GM23338 (cell line): Measurements from ENCODE around the gene ZBTB7C.

Experiments
- EZH2 ChIP-seq: fragments of 200-600 bp; sonication (generic); IDR thresholded peaks from one replicate; pipeline ENCODE4 v1.8.0; 2017; ENCODE audit warnings: antibody characterized with exemption, mild to moderate bottlenecking, low read depth; ENCODE audit not compliant: unreplicated experiment
- EZH2phosphoT487 ChIP-seq: fragments of 200-600 bp; sonication (generic); IDR thresholded peaks from one replicate; pipeline ENCODE4 v1.8.1; 2018; ENCODE audit warnings: antibody characterized with exemption; ENCODE audit not compliant: unreplicated experiment
- POLR2AphosphoS5 ChIP-seq: IDR thresholded peaks from 2 replicates; pipeline ENCODE4 v1.6.1; 2016; ENCODE audit warnings: antibody characterized with exemption, low read depth
- STAT1 ChIP-seq: IDR thresholded peaks from one replicate; pipeline ENCODE4 v1.6.1; 2016; ENCODE audit warnings: antibody characterized with exemption; ENCODE audit not compliant: unreplicated experiment
- ZNF114 ChIP-seq: fragments of 250-450 bp; sonication (Bioruptor Pico); IDR thresholded peaks from 2 replicates; pipeline ENCODE4 v1.5.0; 2020; ENCODE audit warnings: mild to moderate bottlenecking, moderate library complexity
- TF ChIP-seq, protein P1 (sequence below), 2 experiments: fragments of 200-600 bp in 1 of 2; sonication (generic) in 1 of 2; conservative IDR thresholded peaks; 2 replicates each; pipeline versions ENCODE4 v1.5.1 to v1.6.1; 2016 to 2017; ENCODE audit warnings: antibody characterized with exemption in 2 of 2, low read depth in 2 of 2, mild to moderate bottlenecking in 2 of 2, moderate library complexity in 1 of 2
- TF ChIP-seq, protein P2 (sequence below): IDR thresholded peaks from one replicate; pipeline ENCODE4 v1.6.1; 2018; ENCODE audit warnings: antibody characterized with exemption; ENCODE audit not compliant: unreplicated experiment

DNA sequence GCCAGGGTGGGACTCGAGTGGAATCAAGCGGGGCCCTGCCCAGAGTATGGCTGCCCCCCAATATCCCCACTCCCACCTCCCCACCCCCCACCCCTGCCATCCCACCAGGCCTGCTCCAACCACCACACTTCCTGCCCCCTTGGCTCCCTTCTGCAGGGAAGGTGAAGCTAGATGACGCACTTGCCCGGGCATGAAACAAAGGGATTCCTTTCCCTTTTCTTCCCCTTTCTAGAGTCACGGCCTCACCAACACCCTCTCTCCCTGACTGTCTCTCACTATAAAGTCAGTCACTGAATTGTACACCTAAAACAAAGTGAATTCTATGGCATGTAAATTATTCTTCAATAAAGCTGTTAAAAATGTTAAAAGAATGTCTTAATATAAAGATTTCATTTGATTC lies 16.0 kb downstream of the ZBTB7C start:
- TF ChIP-seq, protein P1, sequence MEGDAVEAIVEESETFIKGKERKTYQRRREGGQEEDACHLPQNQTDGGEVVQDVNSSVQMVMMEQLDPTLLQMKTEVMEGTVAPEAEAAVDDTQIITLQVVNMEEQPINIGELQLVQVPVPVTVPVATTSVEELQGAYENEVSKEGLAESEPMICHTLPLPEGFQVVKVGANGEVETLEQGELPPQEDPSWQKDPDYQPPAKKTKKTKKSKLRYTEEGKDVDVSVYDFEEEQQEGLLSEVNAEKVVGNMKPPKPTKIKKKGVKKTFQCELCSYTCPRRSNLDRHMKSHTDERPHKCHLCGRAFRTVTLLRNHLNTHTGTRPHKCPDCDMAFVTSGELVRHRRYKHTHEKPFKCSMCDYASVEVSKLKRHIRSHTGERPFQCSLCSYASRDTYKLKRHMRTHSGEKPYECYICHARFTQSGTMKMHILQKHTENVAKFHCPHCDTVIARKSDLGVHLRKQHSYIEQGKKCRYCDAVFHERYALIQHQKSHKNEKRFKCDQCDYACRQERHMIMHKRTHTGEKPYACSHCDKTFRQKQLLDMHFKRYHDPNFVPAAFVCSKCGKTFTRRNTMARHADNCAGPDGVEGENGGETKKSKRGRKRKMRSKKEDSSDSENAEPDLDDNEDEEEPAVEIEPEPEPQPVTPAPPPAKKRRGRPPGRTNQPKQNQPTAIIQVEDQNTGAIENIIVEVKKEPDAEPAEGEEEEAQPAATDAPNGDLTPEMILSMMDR (conservative IDR thresholded peaks at IDR 0.05; ENCODE audit: low read depth in 2 of 2), result no peak
- TF ChIP-seq EZH2, result no peak
- TF ChIP-seq, protein P2, sequence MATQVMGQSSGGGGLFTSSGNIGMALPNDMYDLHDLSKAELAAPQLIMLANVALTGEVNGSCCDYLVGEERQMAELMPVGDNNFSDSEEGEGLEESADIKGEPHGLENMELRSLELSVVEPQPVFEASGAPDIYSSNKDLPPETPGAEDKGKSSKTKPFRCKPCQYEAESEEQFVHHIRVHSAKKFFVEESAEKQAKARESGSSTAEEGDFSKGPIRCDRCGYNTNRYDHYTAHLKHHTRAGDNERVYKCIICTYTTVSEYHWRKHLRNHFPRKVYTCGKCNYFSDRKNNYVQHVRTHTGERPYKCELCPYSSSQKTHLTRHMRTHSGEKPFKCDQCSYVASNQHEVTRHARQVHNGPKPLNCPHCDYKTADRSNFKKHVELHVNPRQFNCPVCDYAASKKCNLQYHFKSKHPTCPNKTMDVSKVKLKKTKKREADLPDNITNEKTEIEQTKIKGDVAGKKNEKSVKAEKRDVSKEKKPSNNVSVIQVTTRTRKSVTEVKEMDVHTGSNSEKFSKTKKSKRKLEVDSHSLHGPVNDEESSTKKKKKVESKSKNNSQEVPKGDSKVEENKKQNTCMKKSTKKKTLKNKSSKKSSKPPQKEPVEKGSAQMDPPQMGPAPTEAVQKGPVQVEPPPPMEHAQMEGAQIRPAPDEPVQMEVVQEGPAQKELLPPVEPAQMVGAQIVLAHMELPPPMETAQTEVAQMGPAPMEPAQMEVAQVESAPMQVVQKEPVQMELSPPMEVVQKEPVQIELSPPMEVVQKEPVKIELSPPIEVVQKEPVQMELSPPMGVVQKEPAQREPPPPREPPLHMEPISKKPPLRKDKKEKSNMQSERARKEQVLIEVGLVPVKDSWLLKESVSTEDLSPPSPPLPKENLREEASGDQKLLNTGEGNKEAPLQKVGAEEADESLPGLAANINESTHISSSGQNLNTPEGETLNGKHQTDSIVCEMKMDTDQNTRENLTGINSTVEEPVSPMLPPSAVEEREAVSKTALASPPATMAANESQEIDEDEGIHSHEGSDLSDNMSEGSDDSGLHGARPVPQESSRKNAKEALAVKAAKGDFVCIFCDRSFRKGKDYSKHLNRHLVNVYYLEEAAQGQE, result no peak
- TF ChIP-seq STAT1, result no peak
- no peak for TF ChIP-seq EZH2phosphoT487
- no peak for TF ChIP-seq ZNF114
- no peak for TF ChIP-seq POLR2AphosphoS5
